Lower leg skin (tissue), 3 donors: ENCODE data around the gene SHISA6.

ENCODE experiments used
- POLR2A ChIP-seq, 2 donors: fragments of 450-650 bp; IDR thresholded peaks; one replicate each; pipeline ENCODE4 v1.6.1; 2016 to 2017; ENCODE audit warnings: antibody characterized with exemption in 2 of 2, mild to moderate bottlenecking in 1 of 2, moderate library complexity in 1 of 2
- TF ChIP-seq, protein P1 (sequence below), 3 donors: fragments of 450-650 bp; IDR thresholded peaks; one replicate each; pipeline ENCODE4 v1.5.1; 2016; ENCODE audit warnings: antibody characterized with exemption in 3 of 3, mild to moderate bottlenecking in 3 of 3, moderate library complexity in 2 of 3

GRCh38 chr17:11241611-11242226 lies 706 bp downstream of the SHISA6 start:
- TF ChIP-seq, protein P1, sequence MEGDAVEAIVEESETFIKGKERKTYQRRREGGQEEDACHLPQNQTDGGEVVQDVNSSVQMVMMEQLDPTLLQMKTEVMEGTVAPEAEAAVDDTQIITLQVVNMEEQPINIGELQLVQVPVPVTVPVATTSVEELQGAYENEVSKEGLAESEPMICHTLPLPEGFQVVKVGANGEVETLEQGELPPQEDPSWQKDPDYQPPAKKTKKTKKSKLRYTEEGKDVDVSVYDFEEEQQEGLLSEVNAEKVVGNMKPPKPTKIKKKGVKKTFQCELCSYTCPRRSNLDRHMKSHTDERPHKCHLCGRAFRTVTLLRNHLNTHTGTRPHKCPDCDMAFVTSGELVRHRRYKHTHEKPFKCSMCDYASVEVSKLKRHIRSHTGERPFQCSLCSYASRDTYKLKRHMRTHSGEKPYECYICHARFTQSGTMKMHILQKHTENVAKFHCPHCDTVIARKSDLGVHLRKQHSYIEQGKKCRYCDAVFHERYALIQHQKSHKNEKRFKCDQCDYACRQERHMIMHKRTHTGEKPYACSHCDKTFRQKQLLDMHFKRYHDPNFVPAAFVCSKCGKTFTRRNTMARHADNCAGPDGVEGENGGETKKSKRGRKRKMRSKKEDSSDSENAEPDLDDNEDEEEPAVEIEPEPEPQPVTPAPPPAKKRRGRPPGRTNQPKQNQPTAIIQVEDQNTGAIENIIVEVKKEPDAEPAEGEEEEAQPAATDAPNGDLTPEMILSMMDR (IDR thresholded peaks at IDR 0.05): no peak
- TF ChIP-seq POLR2A (IDR thresholded peaks at IDR 0.05): no peak
